Stomach (tissue), 19 donors: Measurements from ENCODE around the gene TOX4. TPM values are rescaled to one million over a fixed set of nuclear protein-coding genes. Genes with fewer than 3 reads are reported as not detected.
A peak's percentile ranks its signal among the peaks of the same experiment; 100 is the strongest.

Source experiments
- DNase-seq, 2 donors: peaks; one replicate each; pipeline versions ENCODE4 v3.0.0 to v3.0.0-alpha.2; 2013 to 2019
- H3K27ac ChIP-seq, 5 donors: fragments of 200-600 bp in 4 of 5; sonication (generic) in 4 of 5; one replicate each; pipeline ENCODE4 v1.5.1; 2013 to 2019; ENCODE audit warnings: mild to moderate bottlenecking in 1 of 5, moderate library complexity in 1 of 5
- H3K27me3 ChIP-seq, 3 donors: fragments of 200-600 bp; sonication (generic); one replicate each; pipeline ENCODE4 v1.5.1; 2017 to 2019; ENCODE audit warnings: mixed run types in 1 of 3
- H3K36me3 ChIP-seq, 4 donors: fragments of 200-600 bp; sonication (generic); 1 replicate in 3 of 4; 2 replicates in 1 of 4; pipeline ENCODE4 v1.5.1; 2016 to 2019
- H3K4me1 ChIP-seq, 4 donors: fragments of 200-600 bp; sonication (generic); one replicate each; pipeline ENCODE4 v1.5.1; 2016 to 2019
- H3K4me3 ChIP-seq, 4 donors: fragments of 200-600 bp; sonication (generic) in 3 of 4; one replicate each; pipeline ENCODE4 v1.5.1; 2016 to 2019; ENCODE audit warnings: mild to moderate bottlenecking in 1 of 4
- H3K9me3 ChIP-seq, 4 donors: fragments of 200-600 bp; sonication (generic); one replicate each; pipeline ENCODE4 v1.5.1; 2016 to 2019
- CTCF ChIP-seq, 7 experiments: fragments of 450-650 bp in 4 of 7; fragments of 200-600 bp in 3 of 7; sonication (generic) in 3 of 7; IDR thresholded peaks; one replicate each; pipeline ENCODE4 v1.5.1; 2016 to 2019; ENCODE audit warnings: antibody characterized with exemption in 7 of 7, control low read depth in 2 of 7, mild to moderate bottlenecking in 1 of 7
- EP300 ChIP-seq: sonication (generic); formaldehyde crosslinking; IDR thresholded peaks from one replicate; pipeline ENCODE4 v1.6.1; 2017; ENCODE audit warnings: antibody characterized with exemption
- POLR2A ChIP-seq, 4 donors: fragments of 450-650 bp; IDR thresholded peaks; one replicate each; pipeline ENCODE4 v1.6.1; 2016; ENCODE audit warnings: antibody characterized with exemption in 4 of 4, control low read depth in 2 of 4, mild to moderate bottlenecking in 1 of 4, moderate library complexity in 1 of 4
- POLR2AphosphoS5 ChIP-seq, 3 donors: sonication (generic); formaldehyde crosslinking; IDR thresholded peaks; one replicate each; pipeline ENCODE4 v1.6.1; 2016; ENCODE audit warnings: antibody characterized with exemption in 3 of 3
- whole genome bisulfite sequencing, 5 donors: extraction: QIAGEN DNeasy Blood & Tissue Kit in 3 of 5; methylation state at CpG; one replicate each; pipeline versions ENCODE4 v1.1.5 to v1.1.7; 2013 to 2018; 5-methylcytosine and 5-hydroxymethylcytosine counted together
- intact Hi-C: fragments of 100-400 bp; cut with DNase I; formaldehyde crosslinking; loops from one replicate; pipeline ENCODE4 v1.15.1; 2023; ENCODE audit warnings: low total_unique reads
- long read RNA-seq, 10 donors: transcript quantifications; one replicate each; lab custom pipeline, GENCODE V29; 2026
- polyA plus RNA-seq, 3 donors: library from polyadenylated mRNA; stranded (reverse); fragments of 200-250 nt; gene quantifications; one replicate each; pipeline ENCODE4 v1.2.3, GENCODE V29; 2013
- total RNA-seq, 5 donors: library from RNA; depleted of rRNA; stranded (reverse); fragments of >200 nt; gene quantifications; one replicate each; pipeline versions ENCODE4 v1.1.0 to v1.2.3, GENCODE V29; 2014 to 2016
- donor health status: healthy with polysubstance abuse.
- donor health status: Bipolar disorder and iron deficiency.
- donor health status: healthy.

Gene TOX4
- 100 to 1,000 TPM in 1 of 5 donors, 10 to 100 TPM in 3, 1 to 10 TPM in 1; 8.4 to 102 (median 55.4) TPM for total RNA-seq
- 10 to 100 TPM; 17.5 to 29.9 (median 18.7) TPM for polyA plus RNA-seq
- long read RNA-seq, donor 1, full-length matches to known transcripts = 4 of 15 reads
- long read RNA-seq, donor 1, partial matches to known transcripts = 11 of 15 reads
- long read RNA-seq, donor 1, other reads (novel, unspliced or antisense) = 0 of 15 reads
- long read RNA-seq, donor 2, full-length matches to known transcripts = 4 of 46 reads
- long read RNA-seq, donor 2, partial matches to known transcripts = 42 of 46 reads
- long read RNA-seq, donor 2, other reads (novel, unspliced or antisense) = 0 of 46 reads
- long read RNA-seq, donor 3, partial matches to known transcripts = 17 of 19 reads
- long read RNA-seq, donor 3, other reads (novel, unspliced or antisense) = 0 of 19 reads
- long read RNA-seq, donor 4 = 0 reads
- long read RNA-seq, donor 5, transcript TOX4-208 (4 exons, 704 nt) = major isoform, 6 of 29 reads
- long read RNA-seq, donor 5, partial matches to known transcripts = 23 of 29 reads
- long read RNA-seq, donor 5, other reads (novel, unspliced or antisense) = 0 of 29 reads
- long read RNA-seq, donor 6, full-length matches to known transcripts = 12 of 160 reads
- long read RNA-seq, donor 6, partial matches to known transcripts = 115 of 160 reads
- long read RNA-seq, donor 6, other reads (novel, unspliced or antisense) = 33 of 160 reads
- long read RNA-seq, donor 7, full-length matches to known transcripts = 2 of 26 reads
- long read RNA-seq, donor 7, partial matches to known transcripts = 24 of 26 reads
- long read RNA-seq, donor 7, other reads (novel, unspliced or antisense) = 0 of 26 reads
- long read RNA-seq, donor 8, full-length matches to known transcripts = 5 of 70 reads
- long read RNA-seq, donor 8, partial matches to known transcripts = 52 of 70 reads
- long read RNA-seq, donor 8, other reads (novel, unspliced or antisense) = 13 of 70 reads
- long read RNA-seq, donor 9, full-length matches to known transcripts = 9 of 36 reads
- long read RNA-seq, donor 9, partial matches to known transcripts = 27 of 36 reads
- long read RNA-seq, donor 9, other reads (novel, unspliced or antisense) = 0 of 36 reads
- long read RNA-seq, donor 10, partial matches to known transcripts = 5 of 5 reads
- long read RNA-seq, donor 10, other reads (novel, unspliced or antisense) = 0 of 5 reads

GRCh38 chr14:21476925-21477681, at the start of gene TOX4, which contains the start of gene RAB2B:
TOX4 (plus strand) TSS chr14:21477195; CDS start chr14:21477279, 84 bp downstream.
RAB2B (minus strand) TSS chr14:21476959; CDS start chr14:21476872, 87 bp downstream.
- Histone ChIP-seq H3K27ac (peak within 1 kb of the TSS; percentile 85 to 95 (median 87)), H3K4me3 (peak within 1 kb of the TSS; percentile 88 to 93 (median 90)), H3K9me3 (no peaks in the 10 kb centered on the region), H3K36me3 (peaks cover 8 to 51% (median 33%) of the 10 kb centered on the region in 4 donors), H3K4me1 (peaks cover 13 to 43% (median 33%) of the 10 kb centered on the region in 4 donors), H3K27me3 (no peaks in the 10 kb centered on the region)
- intact Hi-C loops = no loop called here
- TF ChIP-seq POLR2AphosphoS5 (IDR thresholded peaks at IDR 0.05) (peak; percentile 90 to 95 (median 93)), EP300 (no peak), CTCF (IDR thresholded peaks at IDR 0.05) (peak in 5 of 7 experiments; percentile 92 to 100 (median 96)), POLR2A (IDR thresholded peaks at IDR 0.05) (peak in 1 of 4 donors; percentile 27)
- DNase-seq = peak; percentile 95 to 99
- 0 to 1% (median 0%) methylated on average over 47 to 49 of the region's 49 CpGs for WGBS, 5 donors

- Histone ChIP-seq H3K4me3 (no peak overlapping the region), H3K27ac (no peak overlapping the region), H3K4me1 (peaks cover 0 to 9% (median 3%) of the 10 kb centered on the region in 4 donors), H3K9me3 (no peaks in the 10 kb centered on the region), H3K36me3 (peaks cover 53 to 81% (median 78%) of the 10 kb centered on the region in 4 donors), H3K27me3 (no peaks in the 10 kb centered on the region)
- intact Hi-C loops = no loop called here
- peak in 1 of 2 donors; percentile 76 for DNase-seq
- 58 to 76% (median 70%) methylated on average over 4 of the region's 4 CpGs for WGBS, 5 donors
- no peak for TF ChIP-seq POLR2A (IDR thresholded peaks at IDR 0.05)
- TF ChIP-seq EP300 = no peak
These were observed 48.1 kb upstream of the TOX4 start for GRCh38 chr14:21428930-21429329.

- no peaks in the 10 kb centered on the region for H3K9me3 ChIP-seq
- no peaks in the 10 kb centered on the region for H3K27me3 ChIP-seq
- no peak for DNase-seq
- intact Hi-C loops = no loop called here
- WGBS, 5 donors = 89 to 100% (median 98%) methylated on average over 2 of the region's 2 CpGs; no CpG with 5 or more reads in 1 of the 5 donors
- H3K4me1 ChIP-seq = peaks cover 5 to 27% (median 18%) of the 10 kb centered on the region in 4 donors
- H3K36me3 ChIP-seq = peaks cover 37 to 59% (median 56%) of the 10 kb centered on the region in 4 donors
- H3K4me3 ChIP-seq = no peak overlapping the region
- TF ChIP-seq POLR2A (IDR thresholded peaks at IDR 0.05) (no peak), POLR2AphosphoS5 (IDR thresholded peaks at IDR 0.05) (no peak), CTCF (IDR thresholded peaks at IDR 0.05) (no peak), EP300 (no peak)
- H3K27ac ChIP-seq = no peak overlapping the region
These were observed 45.9 kb upstream of the TOX4 start for GRCh38 chr14:21431126-21431525.

GRCh38 chr14:21436567-21437062, 40.4 kb upstream of the TOX4 start:
- DNase-seq = no peak
- intact Hi-C loops = no loop called here
- H3K27ac ChIP-seq = peak overlapping the region; percentile 75 to 92 (median 89)

More at GRCh38 chr14:21436567-21437062, 40.4 kb upstream of the TOX4 start:
- no peaks in the 10 kb centered on the region for H3K9me3 ChIP-seq
- H3K36me3 ChIP-seq = peaks cover 0 to 5% (median 2%) of the 10 kb centered on the region in 4 donors
- 0 to 1% (median 0%) methylated on average over 10 to 11 of the region's 11 CpGs for WGBS, 5 donors
- TF ChIP-seq POLR2A (IDR thresholded peaks at IDR 0.05) (no peak), CTCF (IDR thresholded peaks at IDR 0.05) (no peak), POLR2AphosphoS5 (IDR thresholded peaks at IDR 0.05) (no peak), EP300 (no peak)
- H3K27me3 ChIP-seq = no peaks in the 10 kb centered on the region
- H3K4me3 ChIP-seq = peak overlapping the region; percentile 77 to 95 (median 86)
- H3K4me1 ChIP-seq = peaks cover 5 to 39% (median 34%) of the 10 kb centered on the region in 4 donors
